PFSK-1 (cell line): ENCODE results near the gene C9orf43.

Experiments
- POLR2AphosphoS5 ChIP-seq: IDR thresholded peaks from 2 replicates; pipeline ENCODE4 v1.6.1; 2012; ENCODE audit warnings: low read depth, mild to moderate bottlenecking, control low read depth, low read length, moderate library complexity
- REST ChIP-seq, 2 experiments: IDR thresholded peaks; 2 replicates each; pipeline versions ENCODE4 v1.6.1 to v1.8.0; 2011 to 2012; ENCODE audit warnings: low read depth in 2 of 2, low read length in 2 of 2, control low read depth in 1 of 2, inconsistent platforms in 1 of 2, mild to moderate bottlenecking in 1 of 2, moderate library complexity in 1 of 2; ENCODE audit not compliant: insufficient read depth in 1 of 2
- SIN3A ChIP-seq: IDR thresholded peaks from 2 replicates; pipeline ENCODE4 v1.6.1; 2012; ENCODE audit warnings: mild to moderate bottlenecking, low read length, moderate library complexity, borderline replicate concordance; ENCODE audit not compliant: insufficient read depth
- TAF1 ChIP-seq: IDR thresholded peaks from 2 replicates; pipeline ENCODE4 v1.6.1; 2012; ENCODE audit warnings: low read length, control low read depth, borderline replicate concordance; ENCODE audit not compliant: insufficient read depth

GRCh38 chr9:113444736-113445135 lies 34.2 kb downstream of the C9orf43 start:
- no peak for TF ChIP-seq REST (IDR thresholded peaks at IDR 0.05; ENCODE audit: insufficient read depth in 1 of 2, low read depth in 2 of 2, low read length in 2 of 2)
- TF ChIP-seq TAF1 = no peak
- TF ChIP-seq SIN3A = no peak
- TF ChIP-seq POLR2AphosphoS5 = no peak
